ENCODE data around the gene BROX. TPM values are rescaled to one million over a fixed set of nuclear protein-coding genes. Genes with fewer than 3 reads are reported as not detected.

BROX gene
- 63.0 and 78.9 TPM in 2 replicates for total RNA-seq

GRCh38 chr1:222712253-222713090 lies at the start of gene BROX, which contains the start of gene AIDA:
Gene BROX, plus strand, starts transcription at chr1:222712564. Its CDS starts 3,136 bp downstream, at chr1:222715700.
Gene AIDA, minus strand, starts transcription at chr1:222712491. Its CDS starts 174 bp downstream, at chr1:222712317.

GRCh38 chr1:222736972-222737371 lies 24.6 kb downstream of the BROX start, which contains the start of gene FAM177B:
Gene FAM177B, plus strand, starts transcription at chr1:222737202. Its CDS starts 9,344 bp downstream, at chr1:222746546.

Other genes starting within 250 kb of the BROX start
- gene HHIPL2, start 164.5 kb upstream of the BROX start, total RNA-seq = under 0.01 and 0.07 TPM in 2 replicates
- gene TAF1A, start 122.6 kb upstream of the BROX start, total RNA-seq = 9.2 and 13.2 TPM in 2 replicates
- 50.0 and 59.6 TPM in 2 replicates for gene MIA3, start 94.5 kb upstream of the BROX start, total RNA-seq
- gene AIDA, start 73 bp upstream of the BROX start, total RNA-seq = 85.4 and 106 TPM in 2 replicates
- gene FAM177B, start 24.6 kb downstream of the BROX start, total RNA-seq = not detected in 2 replicates
- 1.2 and 1.9 TPM in 2 replicates for gene DISP1, start 102.5 kb downstream of the BROX start, total RNA-seq

All from thoracic aorta endothelial cell (primary cell).